H1 (cell line): ENCODE data around the gene MEIS2. TPM values are rescaled to one million over a fixed set of nuclear protein-coding genes. Genes with fewer than 3 reads are reported as not detected.

ENCODE experiments used
- CTCF ChIA-PET: fragments of 300-600 bp; sonication (Branson Sonifier 250); formaldehyde crosslinking; loops from one replicate; lab custom pipeline; 2021; ENCODE audit not compliant: partially characterized antibody; lab: Charles Lee
- POLR2A ChIA-PET: fragments of 300-600 bp; sonication (Branson Sonifier 250); formaldehyde crosslinking; loops from one replicate; lab custom pipeline; 2021; ENCODE audit warnings: inconsistent platforms; ENCODE audit not compliant: partially characterized antibody; lab: Charles Lee
- DNase-seq, 2 experiments: peaks; one replicate each; pipeline versions ENCODE4 v3.0.0 to v3.0.0-alpha.2; 2010 to 2022; ENCODE audit warnings: low spot score in 2 of 2, low read depth in 1 of 2, mixed read lengths in 1 of 2
- FAIRE-seq: peaks from 2 replicates; lab custom pipeline; 2011; peaks lifted over from hg19 to GRCh38; lab: Jason Lieb, UNC
- H2AFZ ChIP-seq: 2 replicates; pipeline ENCODE4 v1.8.1; 2012; ENCODE audit warnings: low read length, inconsistent platforms
- H2AK5ac ChIP-seq: 2 replicates; pipeline ENCODE4 v1.6.1; 2013; ENCODE audit warnings: low read depth, low read length
- H2BK120ac ChIP-seq: replicated peaks from 2 replicates; pipeline ENCODE3; 2013; ENCODE audit warnings: low read depth, low read length, inconsistent platforms
- H2BK12ac ChIP-seq: 2 replicates; pipeline ENCODE4 v1.6.1; 2013; ENCODE audit warnings: low read depth, low read length
- H2BK15ac ChIP-seq: 2 replicates; pipeline ENCODE4 v1.6.1; 2013; ENCODE audit warnings: low read length
- H2BK20ac ChIP-seq: 2 replicates; pipeline ENCODE4 v1.6.1; 2013; ENCODE audit warnings: low read length
- H2BK5ac ChIP-seq: 2 replicates; pipeline ENCODE4 v1.6.1; 2013; ENCODE audit warnings: low read depth, low read length
- H3K14ac ChIP-seq: 2 replicates; pipeline ENCODE4 v1.6.1; 2013; ENCODE audit warnings: inconsistent platforms; ENCODE audit not compliant: insufficient read length
- H3K18ac ChIP-seq: 2 replicates; pipeline ENCODE4 v1.6.1; 2013; ENCODE audit warnings: low read length; ENCODE audit errors: extremely low read depth
- H3K23ac ChIP-seq: 2 replicates; pipeline ENCODE4 v1.6.1; 2013; ENCODE audit warnings: inconsistent platforms; ENCODE audit not compliant: insufficient read length
- H3K23me2 ChIP-seq: 2 replicates; pipeline ENCODE4 v1.6.1; 2013; ENCODE audit warnings: low read depth, low read length
- H3K27ac ChIP-seq: 2 replicates; pipeline ENCODE4 v1.6.1; 2011; ENCODE audit warnings: low read depth, low read length, inconsistent platforms
- H3K27me3 ChIP-seq, 4 experiments: replicated peaks in 1 of 4; 1 replicate in 1 of 4; 2 replicates in 3 of 4; pipeline versions ENCODE4 v1.6.1 to v1.8.1; 2011 to 2013; ENCODE audit warnings: low read length in 3 of 4, mild to moderate bottlenecking in 3 of 4, inconsistent platforms in 2 of 4, mixed read lengths in 2 of 4, moderate library complexity in 1 of 4; ENCODE audit not compliant: control insufficient read depth in 3 of 4, insufficient read depth in 3 of 4; ENCODE audit errors: extremely low read depth in 1 of 4
- H3K36me3 ChIP-seq, 4 experiments: 2 replicates each; pipeline versions ENCODE4 v1.6.1 to v1.8.1; 2011 to 2013; ENCODE audit warnings: mild to moderate bottlenecking in 4 of 4, low read length in 3 of 4, moderate library complexity in 2 of 4, control low read depth in 1 of 4, inconsistent platforms in 1 of 4; ENCODE audit not compliant: insufficient read depth in 4 of 4, control insufficient read depth in 2 of 4
- H3K4ac ChIP-seq: replicated peaks from 2 replicates; pipeline ENCODE3; 2013; ENCODE audit warnings: low read length, low read depth, mixed read lengths, inconsistent platforms; ENCODE audit not compliant: insufficient read length
- H3K4me1 ChIP-seq, 4 experiments: replicated peaks in 1 of 4; 1 replicate in 1 of 4; 2 replicates in 3 of 4; pipeline versions ENCODE4 v1.6.1 to v1.8.1; 2011 to 2013; ENCODE audit warnings: low read length in 3 of 4, inconsistent platforms in 2 of 4, mixed read lengths in 1 of 4; ENCODE audit not compliant: insufficient read depth in 4 of 4, control insufficient read depth in 3 of 4
- H3K4me2 ChIP-seq, 2 experiments: 2 replicates each; pipeline versions ENCODE4 v1.6.1 to v1.8.1; 2011 to 2013; ENCODE audit warnings: low read depth in 2 of 2, low read length in 2 of 2, control low read depth in 1 of 2, inconsistent platforms in 1 of 2, mild to moderate bottlenecking in 1 of 2; ENCODE audit not compliant: insufficient read depth in 1 of 2
- H3K4me3 ChIP-seq, 4 experiments: fragments of 200-600, 300-600 bp in 1 of 4; sonication (generic), shearing (Covaris generic), sonication (Bioruptor Twin) in 1 of 4; 2 replicates each; pipeline versions ENCODE4 v1.5.1 to v1.8.1; 2011 to 2016; ENCODE audit warnings: low read length in 4 of 4, low read depth in 3 of 4, control low read depth in 2 of 4, inconsistent platforms in 2 of 4, mild to moderate bottlenecking in 2 of 4, mixed read lengths in 1 of 4, moderate library complexity in 1 of 4; ENCODE audit not compliant: insufficient read depth in 2 of 4; ENCODE audit errors: extremely low read depth in 1 of 4
- H3K56ac ChIP-seq: replicated peaks from 2 replicates; pipeline ENCODE3; 2013; ENCODE audit warnings: low read depth, mild to moderate bottlenecking, mixed read lengths, low read length, inconsistent platforms; ENCODE audit not compliant: insufficient read length
- H3K79me1 ChIP-seq: 2 replicates; pipeline ENCODE4 v1.6.1; 2013; ENCODE audit warnings: low read depth, low read length, control low read depth
- H3K79me2 ChIP-seq, 2 experiments: 2 replicates each; pipeline versions ENCODE4 v1.6.1 to v1.8.1; 2012 to 2013; ENCODE audit warnings: low read length in 2 of 2, mild to moderate bottlenecking in 2 of 2, inconsistent platforms in 1 of 2; ENCODE audit not compliant: insufficient read depth in 2 of 2, control insufficient read depth in 1 of 2
- H3K9ac ChIP-seq, 4 experiments: replicated peaks in 1 of 4; 1 replicate in 1 of 4; 2 replicates in 3 of 4; pipeline versions ENCODE4 v1.6.1 to v1.8.1; 2011 to 2013; ENCODE audit warnings: low read depth in 3 of 4, low read length in 3 of 4, control low read depth in 2 of 4, mild to moderate bottlenecking in 2 of 4, moderate library complexity in 2 of 4, inconsistent platforms in 1 of 4; ENCODE audit errors: extremely low read depth in 1 of 4
- H3K9me3 ChIP-seq, 2 experiments: 2 replicates each; pipeline versions ENCODE4 v1.6.1 to v1.8.1; 2012 to 2013; ENCODE audit warnings: mild to moderate bottlenecking in 2 of 2, moderate library complexity in 2 of 2, control low read depth in 1 of 2, inconsistent platforms in 1 of 2, low read depth in 1 of 2, low read length in 1 of 2, mixed read lengths in 1 of 2; ENCODE audit not compliant: insufficient read depth in 2 of 2
- H4K20me1 ChIP-seq, 2 experiments: replicated peaks in 1 of 2; 2 replicates each; pipeline versions ENCODE3 to v1.8.1; 2011 to 2013; ENCODE audit warnings: inconsistent platforms in 2 of 2, low read length in 2 of 2, mild to moderate bottlenecking in 1 of 2; ENCODE audit not compliant: insufficient read depth in 2 of 2, control insufficient read depth in 1 of 2
- H4K5ac ChIP-seq: 2 replicates; pipeline ENCODE4 v1.6.1; 2013; ENCODE audit warnings: low read length, low read depth, mixed read lengths, inconsistent platforms; ENCODE audit not compliant: insufficient read length
- H4K8ac ChIP-seq: 2 replicates; pipeline ENCODE4 v1.8.0; 2013; ENCODE audit warnings: mild to moderate bottlenecking, moderate library complexity, low read length, inconsistent platforms; ENCODE audit not compliant: insufficient read depth; ENCODE audit errors: extremely low read depth
- H4K91ac ChIP-seq: replicated peaks from 2 replicates; pipeline ENCODE3; 2013; ENCODE audit warnings: low read length, mixed read lengths, inconsistent platforms; ENCODE audit not compliant: insufficient read length
- BACH1 ChIP-seq: IDR thresholded peaks from 2 replicates; pipeline ENCODE4 v1.6.1; 2012; ENCODE audit warnings: low read length, improper control_type of control experiment
- BCL11A ChIP-seq, 2 experiments: IDR thresholded peaks; one replicate each; pipeline ENCODE4 v1.6.1; 2011; ENCODE audit warnings: low read depth in 2 of 2, low read length in 2 of 2, mild to moderate bottlenecking in 2 of 2
- CBX5 ChIP-seq: fragments of 300-800, 300-1000 bp; sonication (generic); IDR thresholded peaks from 2 replicates; pipeline ENCODE4 v1.7.1; 2016; ENCODE audit warnings: antibody characterized with exemption, low read length, low read depth
- CBX8 ChIP-seq: fragments of 300-800, 300-1000 bp; sonication (generic); IDR thresholded peaks from 2 replicates; pipeline ENCODE4 v1.7.1; 2016; ENCODE audit warnings: low read depth, low read length, borderline replicate concordance
- CHD2 ChIP-seq: IDR thresholded peaks from 2 replicates; pipeline ENCODE4 v1.6.1; 2012; ENCODE audit warnings: low read length, improper control_type of control experiment
- CTCF ChIP-seq, 3 experiments: IDR thresholded peaks; 1 replicate in 2 of 3; 2 replicates in 1 of 3; pipeline versions ENCODE4 v1.5.1 to v1.6.1; 2011; ENCODE audit warnings: low read length in 3 of 3, mild to moderate bottlenecking in 3 of 3, inconsistent platforms in 2 of 3, low read depth in 1 of 3, moderate library complexity in 1 of 3; ENCODE audit not compliant: insufficient read depth in 1 of 3; ENCODE audit errors: control extremely low read depth in 1 of 3
- FOSL1 ChIP-seq: IDR thresholded peaks from 2 replicates; pipeline ENCODE4 v1.6.1; 2011; ENCODE audit warnings: mild to moderate bottlenecking, low read depth, low read length, moderate library complexity; ENCODE audit not compliant: insufficient read depth
- HDAC6 ChIP-seq: IDR thresholded peaks from one replicate; pipeline ENCODE4 v1.7.1; 2012; ENCODE audit warnings: low read depth, mild to moderate bottlenecking, inconsistent platforms, low read length, moderate library complexity
- JUND ChIP-seq: IDR thresholded peaks from 2 replicates; pipeline ENCODE4 v1.6.1; 2011; ENCODE audit warnings: mild to moderate bottlenecking, improper control_type of control experiment, low read length
- KDM4A ChIP-seq: IDR thresholded peaks from one replicate; pipeline ENCODE4 v1.7.1; 2012; ENCODE audit warnings: low read depth, mild to moderate bottlenecking, moderate library complexity, low read length, inconsistent platforms; ENCODE audit not compliant: severe bottlenecking
- SIRT6 ChIP-seq: IDR thresholded peaks from one replicate; pipeline ENCODE4 v1.7.1; 2012; ENCODE audit warnings: low read length, inconsistent platforms
- WGBS, 2 experiments: shearing (Covaris generic) in 1 of 2; methylation state at CpG; one replicate each; pipeline versions ENCODE4 v1.1.6 to v1.1.7; 2013 to 2015; ENCODE audit warnings: low lambda C conversion rate in 2 of 2, mixed read lengths in 2 of 2, inconsistent platforms in 1 of 2, low coverage in 1 of 2, missing lambda C conversion rate in 1 of 2; ENCODE audit not compliant: insufficient replicate concordance in 2 of 2, insufficient coverage in 1 of 2, insufficient read length in 1 of 2; ENCODE audit errors: extremely low coverage in 1 of 2, missing lambda C conversion rate in 1 of 2; 5-methylcytosine and 5-hydroxymethylcytosine counted together
- polyA plus RNA-seq, 7 experiments: library from polyadenylated mRNA; depleted of rRNA in 3 of 7; stranded (reverse) in 5 of 7; unstranded in 2 of 7; fragments of >200 nt in 5 of 7; fragments of 200-250 nt in 2 of 7; gene quantifications; 1 replicate in 5 of 7; 2 replicates in 1 of 7; 4 replicates in 1 of 7; pipeline versions ENCODE4 v1.2.1 to v1.2.3, GENCODE V29; 2011 to 2013; ENCODE audit warnings: missing spikeins in 2 of 7, mixed read lengths in 2 of 7
- total RNA-seq: library from RNA; stranded (reverse); fragmentation: NEBNext Ultra II Directional; extraction: Animal tissue kit (Norgen Biotek cat#: 25700); gene quantifications from 2 replicates; pipeline ENCODE4 v1.2.1, GENCODE V29; 2021
- TF ChIP-seq, protein P1 (sequence below): IDR thresholded peaks from 2 replicates; pipeline ENCODE4 v1.6.1; 2012; ENCODE audit warnings: inconsistent platforms

Gene MEIS2
- total and polyA plus RNA-seq, 2 of the 8 experiments (the other 6 are each of a cell fraction or from before 2014, with no cell fraction given) = 0.22 to 1.2 TPM

- peaks cover 0 to 4% (median 3%) of the 10 kb centered on the region in 4 experiments; a peak in 2 of 7 replicates for H3K4me1 ChIP-seq
- H3K79me2 ChIP-seq = no peaks in the 10 kb centered on the region
- POLR2A ChIA-PET = no interaction called here
These were observed 83.2 kb downstream of the MEIS2 start for GRCh38 chr15:37017031-37017625.

More at GRCh38 chr15:37017031-37017625, 83.2 kb downstream of the MEIS2 start:
- Histone ChIP-seq H3K79me1 (no peaks in the 10 kb centered on the region), H3K56ac (no peak overlapping the region), H3K4me3 (no peak overlapping the region), H3K4me2 (no peak overlapping the region), H2AK5ac (no peak overlapping the region), H2BK12ac (no peak overlapping the region)
- TF ChIP-seq HDAC6 (no peak), CBX5 (no peak), BACH1 (no peak), JUND (no peak), CHD2 (no peak), CTCF (IDR thresholded peaks at IDR 0.05; ENCODE audit: control extremely low read depth in 1 of 3, insufficient read depth in 1 of 3, low read depth in 1 of 3, low read length in 3 of 3) (no peak), BCL11A (IDR thresholded peaks at IDR 0.05; ENCODE audit: low read depth in 2 of 2, low read length in 2 of 2) (no peak), CBX8 (no peak), SIRT6 (no peak), KDM4A (no peak), FOSL1 (no peak)
- TF ChIP-seq, protein P1, sequence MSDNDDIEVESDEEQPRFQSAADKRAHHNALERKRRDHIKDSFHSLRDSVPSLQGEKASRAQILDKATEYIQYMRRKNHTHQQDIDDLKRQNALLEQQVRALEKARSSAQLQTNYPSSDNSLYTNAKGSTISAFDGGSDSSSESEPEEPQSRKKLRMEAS = no peak
- TF ChIP-seq, all 59 proteins: peak for 0
- FAIRE-seq = no peak
- CTCF ChIA-PET = no interaction called here
- Histone ChIP-seq H2BK5ac (no peak overlapping the region), H3K14ac (no peak overlapping the region), H3K9me3 (no peaks in the 10 kb centered on the region), H3K4ac (no peak overlapping the region), H2AFZ (no peak overlapping the region), H3K27me3 (no peaks in the 10 kb centered on the region; a peak in 1 of 7 replicates), H4K5ac (no peak overlapping the region), H2BK15ac (no peak overlapping the region), H4K91ac (no peak overlapping the region), H3K23me2 (no peaks in the 10 kb centered on the region), H3K36me3 (no peaks in the 10 kb centered on the region), H4K20me1 (no peaks in the 10 kb centered on the region), H2BK120ac (no peak overlapping the region), H3K9ac (no peak overlapping the region), H3K18ac (no peak overlapping the region), H4K8ac (no peak overlapping the region), H3K23ac (no peak overlapping the region), H2BK20ac (no peak overlapping the region), H3K27ac (no peak overlapping the region)
- whole genome bisulfite sequencing, 2 experiments = 93% methylated on average over 11 of the region's 11 CpGs; no CpG with 5 or more reads in 1 of the 2 experiments
- DNase-seq = no peak
